A673 (cell line): ENCODE measurements around the gene ZNF157. TPM values are rescaled to one million over a fixed set of nuclear protein-coding genes. Genes with fewer than 3 reads are reported as not detected.
A peak's percentile ranks its signal among the peaks of the same experiment; 100 is the strongest.

Experiments used
- Bru-seq: library from RNA; stranded (reverse); fragments of 400-500 nt; gene quantifications from one replicate; lab custom pipeline; 2021; lab: Mats Ljungman, UMichigan
- BruChase-seq, 2 experiments: library from RNA; stranded (reverse); fragments of 400-500 nt; gene quantifications; one replicate each; lab custom pipeline; 2021; lab: Mats Ljungman, UMichigan
- BruUV-seq: library from RNA; stranded (reverse); fragments of 400-500 nt; replicated peaks from 2 replicates; lab custom pipeline; 2021; lab: Mats Ljungman, UMichigan
- CTCF ChIA-PET: fragments of 300-600 bp; sonication (Branson Sonifier 250); formaldehyde crosslinking; loops from one replicate; lab custom pipeline; 2022; ENCODE audit warnings: antibody characterized with exemption; lab: Charles Lee
- POLR2A ChIA-PET: fragments of 300-600 bp; sonication (Branson Sonifier 250); formaldehyde crosslinking; loops from one replicate; lab custom pipeline; 2022; ENCODE audit warnings: antibody characterized with exemption; ENCODE audit not compliant: low non-redundant PET; lab: Charles Lee
- DNase-seq: peaks from one replicate; pipeline ENCODE4 v3.0.0-alpha.2; 2015; ENCODE audit warnings: low spot score
- H3K27ac ChIP-seq: fragments of 200-600 bp; sonication (generic); 2 replicates; pipeline ENCODE4 v1.5.1; 2016; ENCODE audit warnings: mixed run types, low read depth, mild to moderate bottlenecking, mixed read lengths, antibody characterized with exemption, low read length; ENCODE audit not compliant: poor library complexity, severe bottlenecking
- H3K27me3 ChIP-seq: fragments of 200-600 bp; sonication (generic); replicated peaks from 2 replicates; pipeline ENCODE4 v1.6.1; 2017; ENCODE audit warnings: mixed run types, low read depth, mild to moderate bottlenecking, mixed read lengths, antibody characterized with exemption, low read length; ENCODE audit not compliant: insufficient read depth, poor library complexity
- H3K36me3 ChIP-seq: fragments of 200-600 bp; sonication (generic); 2 replicates; pipeline ENCODE4 v1.6.1; 2016; ENCODE audit warnings: mixed run types, mild to moderate bottlenecking, mixed read lengths, antibody characterized with exemption, low read length; ENCODE audit not compliant: insufficient read depth, poor library complexity, severe bottlenecking
- H3K4me1 ChIP-seq: fragments of 200-600 bp; sonication (generic); 2 replicates; pipeline ENCODE4 v1.6.1; 2017; ENCODE audit warnings: mixed run types, mild to moderate bottlenecking, mixed read lengths, antibody characterized with exemption, low read length; ENCODE audit not compliant: insufficient read depth, poor library complexity, severe bottlenecking
- H3K4me3 ChIP-seq: fragments of 200-600 bp; sonication (generic); 2 replicates; pipeline ENCODE4 v1.5.1; 2016; ENCODE audit warnings: low read depth, mixed run types, mild to moderate bottlenecking, mixed read lengths, low read length; ENCODE audit not compliant: poor library complexity, severe bottlenecking
- H3K9me3 ChIP-seq: fragments of 200-600 bp; sonication (generic); 2 replicates; pipeline ENCODE4 v1.6.1; 2016; ENCODE audit warnings: mixed run types, low read depth, mild to moderate bottlenecking, mixed read lengths, antibody characterized with exemption, low read length; ENCODE audit not compliant: poor library complexity, severe bottlenecking
- CTCF ChIP-seq: fragments of 300-800, 200-600 bp; sonication (generic); conservative IDR thresholded peaks from 2 replicates; pipeline ENCODE4 v1.5.1; 2017; ENCODE audit warnings: low read depth, mild to moderate bottlenecking, antibody characterized with exemption, low read length, moderate library complexity, mixed read lengths
- EZH2 ChIP-seq: fragments of 200-600 bp; sonication (generic); IDR thresholded peaks from 2 replicates; pipeline ENCODE4 v1.6.1; 2017; ENCODE audit warnings: borderline replicate concordance, low read depth, mild to moderate bottlenecking, mixed read lengths, antibody characterized with exemption, low read length; ENCODE audit not compliant: poor library complexity, severe bottlenecking
- intact Hi-C: fragments of 100-400 bp; cut with micrococcal nuclease; formaldehyde crosslinking; loops from one replicate; pipeline ENCODE4 v1.10.0; 2022; ENCODE audit not compliant: unreplicated experiment
- long read RNA-seq: library from polyadenylated mRNA; stranded (forward); transcript quantifications from one replicate; pipeline ENCODE4 v2.0.0, GENCODE V29; 2022
- total RNA-seq: library from RNA; stranded (reverse); gene quantifications from 2 replicates; pipeline ENCODE4 v1.2.3, GENCODE V29; 2021

ZNF157 gene
- not detected in 2 replicates for total RNA-seq
- Bru-seq, nascent RNA, result percentile 16 among the genes with signal in this experiment
- percentile 16 among the genes with signal in this experiment for BruChase-seq, experiment 1, labeled RNA remaining after a 2-hour chase
- percentile 24 among the genes with signal in this experiment for BruChase-seq, experiment 2, labeled RNA remaining after a 6-hour chase
- long read RNA-seq, result 0 reads

- ChIA-PET POLR2A (no interaction called here), CTCF (no interaction called here)
- Histone ChIP-seq H3K9me3 (no peaks in the 10 kb centered on the region), H3K36me3 (no peaks in the 10 kb centered on the region), H3K27me3 (no peaks in the 10 kb centered on the region), H3K4me3 (no peak within 1 kb of the TSS), H3K4me1 (no peaks in the 10 kb centered on the region), H3K27ac (no peak within 1 kb of the TSS)
- no peak for DNase-seq
- BruUV-seq, result no TSS peak
- TF ChIP-seq EZH2, result no peak
- no peak for TF ChIP-seq CTCF
- intact Hi-C loops, result no loop called here
These were observed at the start of gene ZNF157 for GRCh38 chrX:47370278-47370677. Gene ZNF157, plus strand, starts transcription at chrX:47370578. Its CDS starts 91 bp downstream, at chrX:47370669.

- CTCF ChIA-PET, result no interaction called here
- Histone ChIP-seq H3K27ac (no peak overlapping the region), H3K27me3 (no peaks in the 10 kb centered on the region), H3K4me1 (no peaks in the 10 kb centered on the region), H3K9me3 (no peaks in the 10 kb centered on the region), H3K4me3 (no peak overlapping the region), H3K36me3 (no peaks in the 10 kb centered on the region)
- POLR2A ChIA-PET, result no interaction called here
- no TSS peak for BruUV-seq
- DNase-seq, result no peak
- TF ChIP-seq CTCF (no peak), EZH2 (no peak)
- intact Hi-C loops, result no loop called here
These were observed 49.0 kb upstream of the ZNF157 start for GRCh38 chrX:47321386-47321785.

- CTCF ChIA-PET, result no interaction called here
- Histone ChIP-seq H3K27me3 (no peaks in the 10 kb centered on the region), H3K9me3 (no peaks in the 10 kb centered on the region), H3K4me3 (no peak overlapping the region), H3K27ac (no peak overlapping the region), H3K4me1 (no peaks in the 10 kb centered on the region), H3K36me3 (no peaks in the 10 kb centered on the region)
- BruUV-seq, result no TSS peak
- intact Hi-C loops, result no loop called here
- TF ChIP-seq EZH2 (no peak), CTCF (no peak)
- POLR2A ChIA-PET, result no interaction called here
- no peak for DNase-seq
These were observed 48.5 kb upstream of the ZNF157 start for GRCh38 chrX:47321823-47322371.
